Caco-2 (cell line): ENCODE data around the gene GTPBP4. TPM values are rescaled to one million over a fixed set of nuclear protein-coding genes. Genes with fewer than 3 reads are reported as not detected.
A peak's percentile ranks its signal among the peaks of the same experiment; 100 is the strongest.

Experiments used
- BruUV-seq: library from RNA; stranded (reverse); fragments of 400-500 nt; replicated peaks from 2 replicates; lab custom pipeline; 2021; lab: Mats Ljungman, UMichigan
- CTCF ChIA-PET: fragments of 300-600 bp; sonication (Branson Sonifier 250); formaldehyde crosslinking; loops from one replicate; lab custom pipeline; 2022; ENCODE audit warnings: antibody characterized with exemption; lab: Charles Lee
- POLR2A ChIA-PET: fragments of 300-600 bp; sonication (Branson Sonifier 250); formaldehyde crosslinking; loops from one replicate; lab custom pipeline; 2022; ENCODE audit warnings: antibody characterized with exemption; lab: Charles Lee
- DNase-seq, 2 experiments: peaks; one replicate each; pipeline versions ENCODE4 v3.0.0 to v3.0.0-alpha.2; 2020 to 2022
- H3K27me3 ChIP-seq: replicated peaks from 2 replicates; pipeline ENCODE4 v1.6.0; 2011; ENCODE audit warnings: low read length; ENCODE audit not compliant: control insufficient read depth, insufficient read depth
- H3K36me3 ChIP-seq: 2 replicates; pipeline ENCODE4 v1.5.1; 2011; ENCODE audit warnings: low read length; ENCODE audit not compliant: control insufficient read depth, insufficient read depth
- H3K4me1 ChIP-seq: fragments of 250-450 bp; sonication (Bioruptor Pico); 2 replicates; pipeline ENCODE4 v1.5.1; 2020; ENCODE audit warnings: mild to moderate bottlenecking
- H3K4me3 ChIP-seq: 2 replicates; pipeline ENCODE4 v1.5.1; 2011; ENCODE audit warnings: low read depth, mild to moderate bottlenecking, control low read depth, low read length
- H3K9me3 ChIP-seq: fragments of 250-450 bp; sonication (Bioruptor Pico); 2 replicates; pipeline ENCODE4 v1.5.1; 2020; ENCODE audit warnings: mild to moderate bottlenecking, moderate library complexity
- H3K27ac Mint-ChIP-seq: one replicate; pipeline ENCODE4 v1.8.0; 2022; ENCODE audit warnings: mixed read lengths; ENCODE audit not compliant: unreplicated experiment
- H3K27me3 Mint-ChIP-seq: one replicate; pipeline ENCODE4 v1.8.0; 2022; ENCODE audit warnings: mixed read lengths; ENCODE audit not compliant: insufficient read depth, unreplicated experiment
- H3K36me3 Mint-ChIP-seq: one replicate; pipeline ENCODE4 v1.8.0; 2022; ENCODE audit warnings: mild to moderate bottlenecking, mixed read lengths; ENCODE audit not compliant: insufficient read depth, unreplicated experiment
- H3K4me1 Mint-ChIP-seq: one replicate; pipeline ENCODE4 v1.8.0; 2022; ENCODE audit warnings: low read depth, mixed read lengths; ENCODE audit not compliant: unreplicated experiment
- H3K4me3 Mint-ChIP-seq: one replicate; pipeline ENCODE4 v1.8.0; 2022; ENCODE audit warnings: mild to moderate bottlenecking, moderate library complexity, mixed read lengths; ENCODE audit not compliant: unreplicated experiment
- H3K9me3 Mint-ChIP-seq: one replicate; pipeline ENCODE4 v1.8.0; 2022; ENCODE audit warnings: mixed read lengths; ENCODE audit not compliant: unreplicated experiment
- CTCF ChIP-seq, 2 experiments: fragments of 200-600 bp in 1 of 2; IDR thresholded peaks; 1 replicate in 1 of 2; 2 replicates in 1 of 2; pipeline versions ENCODE4 v1.5.1 to v1.8.0; 2011 to 2022; ENCODE audit warnings: antibody characterized with exemption in 1 of 2, control low read depth in 1 of 2, inconsistent platforms in 1 of 2, low read depth in 1 of 2, low read length in 1 of 2, mild to moderate bottlenecking in 1 of 2, moderate library complexity in 1 of 2; ENCODE audit not compliant: insufficient read depth in 1 of 2, severe bottlenecking in 1 of 2, unreplicated experiment in 1 of 2
- intact Hi-C: fragments of 100-400 bp; cut with micrococcal nuclease; formaldehyde crosslinking; loops from one replicate; pipeline ENCODE4 v1.10.0; 2022; ENCODE audit not compliant: unreplicated experiment
- total RNA-seq: library from RNA; stranded (reverse); gene quantifications from 2 replicates; pipeline ENCODE4 v1.2.3, GENCODE V29; 2022

The GTPBP4 gene
- total RNA-seq, 1 experiment from 2014 or later: 202 TPM

GRCh38 chr10:970311-971149 lies 17.7 kb upstream of the GTPBP4 start:
- no peaks in the 10 kb centered on the region for H3K27me3 Mint-ChIP-seq
- DNase-seq: peak; percentile 91
- peak in 1 of 2 experiments; percentile 6 for TF ChIP-seq CTCF (IDR thresholded peaks at IDR 0.05; ENCODE audit: insufficient read depth in 1 of 2, low read depth in 1 of 2, low read length in 1 of 2, severe bottlenecking in 1 of 2, unreplicated experiment in 1 of 2)
- no peaks in the 10 kb centered on the region for H3K9me3 Mint-ChIP-seq
- Histone ChIP-seq H3K4me1 (peaks cover 69% of the 10 kb centered on the region), H3K36me3 (no peaks in the 10 kb centered on the region), H3K9me3 (no peaks in the 10 kb centered on the region), H3K4me3 (peak overlapping the region; percentile 17), H3K27me3 (no peaks in the 10 kb centered on the region)
- peak overlapping the region; percentile 89 for H3K27ac Mint-ChIP-seq
- peaks cover 47% of the 10 kb centered on the region for H3K36me3 Mint-ChIP-seq
- TSS peak; percentile 82 for BruUV-seq
- intact Hi-C loops: loop anchor here (1.0 kb wide), 2 partner anchors 14 to 39 kb away; partner anchors contain the start of gene LARP4B
- ChIA-PET POLR2A (interaction anchor here (0.6 to 4.0 kb wide), 8 partner anchors 11 to 78 kb away, joined by 3 to 123 read pairs (median 6); partner anchors contain the start of genes GTPBP4, IDI1 and LARP4B), CTCF (interaction anchor here (0.7 to 1.7 kb wide), 6 partner anchors 15 to 44 kb away, joined by 3 to 9 read pairs (median 4); partner anchors contain the start of genes GTPBP4 and LARP4B)
- H3K4me1 Mint-ChIP-seq: peaks cover 75% of the 10 kb centered on the region
- peak overlapping the region; percentile 69 for H3K4me3 Mint-ChIP-seq

GRCh38 chr10:971150-971542 lies 17.1 kb upstream of the GTPBP4 start:
- intact Hi-C loops: no loop called here
- no peaks in the 10 kb centered on the region for H3K27me3 Mint-ChIP-seq
- peak overlapping the region; percentile 69 for H3K4me3 Mint-ChIP-seq
- no peaks in the 10 kb centered on the region for H3K9me3 ChIP-seq
- peaks cover 49% of the 10 kb centered on the region for H3K36me3 Mint-ChIP-seq
- H3K27me3 ChIP-seq: no peaks in the 10 kb centered on the region
- peak overlapping the region; percentile 89 for H3K27ac Mint-ChIP-seq
- no peak for TF ChIP-seq CTCF (IDR thresholded peaks at IDR 0.05; ENCODE audit: insufficient read depth in 1 of 2, low read depth in 1 of 2, low read length in 1 of 2, severe bottlenecking in 1 of 2, unreplicated experiment in 1 of 2)
- H3K4me1 ChIP-seq: peaks cover 69% of the 10 kb centered on the region
- DNase-seq: peak in 1 of 2 experiments; percentile 65
- ChIA-PET POLR2A (interaction anchor here (0.6 to 4.0 kb wide), 4 partner anchors 14 to 56 kb away, joined by 3 to 123 read pairs (median 16); partner anchors contain the start of genes GTPBP4 and LARP4B), CTCF (interaction anchor here (1.7 kb wide), 1 partner anchor 40 kb away, joined by 6 read pairs; the partner anchor contains the start of gene LARP4B)
- H3K9me3 Mint-ChIP-seq: no peaks in the 10 kb centered on the region
- no peak overlapping the region; the same call in 1 of the 2 replicates for H3K4me3 ChIP-seq
- H3K36me3 ChIP-seq: no peaks in the 10 kb centered on the region
- peaks cover 75% of the 10 kb centered on the region for H3K4me1 Mint-ChIP-seq
- no TSS peak for BruUV-seq

GRCh38 chr10:971613-972012 lies 16.6 kb upstream of the GTPBP4 start:
- H3K27me3 Mint-ChIP-seq: no peaks in the 10 kb centered on the region
- peak; percentile 42 to 51 for DNase-seq
- Histone ChIP-seq H3K4me1 (peaks cover 69% of the 10 kb centered on the region), H3K9me3 (no peaks in the 10 kb centered on the region), H3K36me3 (no peaks in the 10 kb centered on the region), H3K4me3 (no peak overlapping the region), H3K27me3 (no peaks in the 10 kb centered on the region)
- BruUV-seq: no TSS peak
- ChIA-PET POLR2A (interaction anchor here (2.6 to 4.0 kb wide), 2 partner anchors 14 to 40 kb away, joined by 29 to 123 read pairs; partner anchors contain the start of genes GTPBP4 and LARP4B), CTCF (interaction anchor here (0.6 to 1.7 kb wide), 2 partner anchors 40 to 104 kb away, joined by 4 to 6 read pairs; partner anchors contain the start of gene LARP4B)
- peak overlapping the region; percentile 89 for H3K27ac Mint-ChIP-seq
- intact Hi-C loops: no loop called here
- H3K4me3 Mint-ChIP-seq: peak overlapping the region; percentile 69
- H3K9me3 Mint-ChIP-seq: no peaks in the 10 kb centered on the region
- no peak for TF ChIP-seq CTCF (IDR thresholded peaks at IDR 0.05; ENCODE audit: insufficient read depth in 1 of 2, low read depth in 1 of 2, low read length in 1 of 2, severe bottlenecking in 1 of 2, unreplicated experiment in 1 of 2)
- H3K4me1 Mint-ChIP-seq: peaks cover 75% of the 10 kb centered on the region
- peaks cover 53% of the 10 kb centered on the region for H3K36me3 Mint-ChIP-seq
